ENCODE results near the gene SPATA21.
"Not testable (repeated sequence)": the region's sequence is repeated elsewhere in the genome, so short reads cannot be mapped to it uniquely, and the experiment has no call there.

SPATA21 gene

GRCh38 chr1:16436946-16437474 is at the start of gene SPATA21:
Gene SPATA21, minus strand, starts transcription at chr1:16437424. Its CDS starts 6,053 bp downstream, at chr1:16431371.
- in situ Hi-C loops (cut with HindIII; ENCODE audit: low sequenced_read_pairs): no loop called here

GRCh38 chr1:16487011-16487410 is 49.8 kb upstream of the SPATA21 start:
- in situ Hi-C loops (cut with HindIII; ENCODE audit: low sequenced_read_pairs): not testable (repeated sequence)

GRCh38 chr1:16486316-16486715 is 49.1 kb upstream of the SPATA21 start:
- in situ Hi-C loops (cut with HindIII; ENCODE audit: low sequenced_read_pairs): not testable (repeated sequence)

- in situ Hi-C loops (cut with HindIII; ENCODE audit: low sequenced_read_pairs): no loop called here
These were observed 47.7 kb upstream of the SPATA21 start for GRCh38 chr1:16484931-16485330.

- in situ Hi-C loops (cut with HindIII; ENCODE audit: low sequenced_read_pairs): no loop called here
These were observed 47.2 kb upstream of the SPATA21 start for GRCh38 chr1:16484501-16484835.

GRCh38 chr1:16483639-16484500 is 46.6 kb upstream of the SPATA21 start:
- in situ Hi-C loops (cut with HindIII; ENCODE audit: low sequenced_read_pairs): not testable (repeated sequence)

GRCh38 chr1:16483146-16483545 is 45.9 kb upstream of the SPATA21 start:
- in situ Hi-C loops (cut with HindIII; ENCODE audit: low sequenced_read_pairs): not testable (repeated sequence)

- in situ Hi-C loops (cut with HindIII; ENCODE audit: low sequenced_read_pairs): no loop called here
These were observed 40.9 kb upstream of the SPATA21 start for GRCh38 chr1:16478091-16478490.

- in situ Hi-C loops (cut with HindIII; ENCODE audit: low sequenced_read_pairs): not testable (repeated sequence)
These were observed 38.8 kb upstream of the SPATA21 start for GRCh38 chr1:16475771-16476770.

GRCh38 chr1:16474891-16475290 is 37.7 kb upstream of the SPATA21 start:
- in situ Hi-C loops (cut with HindIII; ENCODE audit: low sequenced_read_pairs): not testable (repeated sequence)

- in situ Hi-C loops (cut with HindIII; ENCODE audit: low sequenced_read_pairs): no loop called here
These were observed 37.1 kb upstream of the SPATA21 start for GRCh38 chr1:16474166-16474800.

- in situ Hi-C loops (cut with HindIII; ENCODE audit: low sequenced_read_pairs): no loop called here
These were observed 31.3 kb upstream of the SPATA21 start for GRCh38 chr1:16468558-16468957.

GRCh38 chr1:16464917-16465625 is 27.8 kb upstream of the SPATA21 start:
- in situ Hi-C loops (cut with HindIII; ENCODE audit: low sequenced_read_pairs): no loop called here

- in situ Hi-C loops (cut with HindIII; ENCODE audit: low sequenced_read_pairs): no loop called here
These were observed 25.6 kb upstream of the SPATA21 start for GRCh38 chr1:16462773-16463330.

- in situ Hi-C loops (cut with HindIII; ENCODE audit: low sequenced_read_pairs): no loop called here
These were observed 24.5 kb upstream of the SPATA21 start for GRCh38 chr1:16461681-16462080.

- in situ Hi-C loops (cut with HindIII; ENCODE audit: low sequenced_read_pairs): no loop called here
These were observed 22.2 kb upstream of the SPATA21 start for GRCh38 chr1:16459352-16459925.

GRCh38 chr1:16458831-16459230 is 21.6 kb upstream of the SPATA21 start:
- in situ Hi-C loops (cut with HindIII; ENCODE audit: low sequenced_read_pairs): no loop called here

GRCh38 chr1:16456151-16456550 is 18.9 kb upstream of the SPATA21 start:
- in situ Hi-C loops (cut with HindIII; ENCODE audit: low sequenced_read_pairs): not testable (repeated sequence)

- in situ Hi-C loops (cut with HindIII; ENCODE audit: low sequenced_read_pairs): not testable (repeated sequence)
These were observed 17.7 kb upstream of the SPATA21 start for GRCh38 chr1:16454909-16455308.
